GM21423 (cell line): ENCODE results near the gene CMIP.

Experiments
- ATAC-seq: cut with Tn5 transposase; IDR thresholded peaks from one replicate; pipeline ENCODE4 v1.9.1; 2021; ENCODE audit warnings: mild to moderate bottlenecking, moderate library complexity; ENCODE audit not compliant: unreplicated experiment

Gene CMIP

DNA sequence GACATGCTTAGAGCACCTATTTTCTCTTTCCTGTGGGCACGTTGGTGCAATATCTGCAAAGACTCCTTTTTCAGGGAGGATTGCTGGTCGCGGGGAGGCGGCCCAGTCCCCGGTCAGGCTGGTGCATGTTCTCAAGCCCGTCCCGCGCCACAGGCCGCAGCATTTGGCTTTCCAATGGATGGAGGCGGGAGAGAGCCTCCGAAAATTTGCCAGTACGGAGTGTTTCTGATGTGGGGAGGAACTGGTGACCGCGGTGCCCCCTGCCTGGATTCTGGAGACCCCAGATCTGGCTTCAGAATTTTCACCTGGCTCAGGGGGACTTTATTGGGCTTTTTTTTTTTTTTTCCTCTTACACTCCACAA, 2.3 kb downstream of the CMIP start:
- ATAC-seq: no peak

DNA sequence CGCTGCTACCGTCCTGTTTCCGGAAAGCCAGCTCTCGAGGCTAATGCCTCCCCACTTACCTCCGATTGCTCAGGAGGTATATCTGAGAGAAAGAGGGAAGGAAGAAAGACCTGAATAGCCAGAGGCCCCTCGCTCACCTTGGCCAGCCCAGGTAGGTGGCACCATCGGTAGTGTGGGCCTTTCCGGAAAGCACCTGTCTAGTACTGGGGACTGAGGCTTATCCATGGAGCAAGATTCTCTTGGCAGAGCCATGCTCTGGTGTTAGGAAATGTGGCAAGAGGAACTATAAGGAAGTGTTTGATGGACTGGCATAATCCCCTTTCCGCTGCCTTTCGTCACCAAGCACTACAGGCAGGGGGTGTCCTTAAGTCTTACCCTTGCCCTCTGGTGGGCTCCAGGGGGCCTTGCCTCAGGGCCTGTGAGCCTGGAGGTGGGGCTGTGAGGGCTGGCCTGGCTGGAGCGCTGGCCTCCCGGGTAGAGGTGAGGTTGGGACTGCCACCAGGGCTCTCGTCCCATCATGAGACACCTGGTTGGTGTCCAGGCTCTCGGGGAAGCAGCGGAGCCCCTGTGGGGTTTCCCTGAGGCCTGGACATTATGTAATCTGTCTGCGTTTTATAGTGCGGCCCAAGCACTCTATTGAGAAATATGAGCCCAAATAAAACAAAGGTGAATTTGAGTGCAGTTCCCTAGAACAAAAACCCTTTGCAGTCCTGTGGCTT, 2.9 kb downstream of the CMIP start:
- no peak for ATAC-seq

DNA sequence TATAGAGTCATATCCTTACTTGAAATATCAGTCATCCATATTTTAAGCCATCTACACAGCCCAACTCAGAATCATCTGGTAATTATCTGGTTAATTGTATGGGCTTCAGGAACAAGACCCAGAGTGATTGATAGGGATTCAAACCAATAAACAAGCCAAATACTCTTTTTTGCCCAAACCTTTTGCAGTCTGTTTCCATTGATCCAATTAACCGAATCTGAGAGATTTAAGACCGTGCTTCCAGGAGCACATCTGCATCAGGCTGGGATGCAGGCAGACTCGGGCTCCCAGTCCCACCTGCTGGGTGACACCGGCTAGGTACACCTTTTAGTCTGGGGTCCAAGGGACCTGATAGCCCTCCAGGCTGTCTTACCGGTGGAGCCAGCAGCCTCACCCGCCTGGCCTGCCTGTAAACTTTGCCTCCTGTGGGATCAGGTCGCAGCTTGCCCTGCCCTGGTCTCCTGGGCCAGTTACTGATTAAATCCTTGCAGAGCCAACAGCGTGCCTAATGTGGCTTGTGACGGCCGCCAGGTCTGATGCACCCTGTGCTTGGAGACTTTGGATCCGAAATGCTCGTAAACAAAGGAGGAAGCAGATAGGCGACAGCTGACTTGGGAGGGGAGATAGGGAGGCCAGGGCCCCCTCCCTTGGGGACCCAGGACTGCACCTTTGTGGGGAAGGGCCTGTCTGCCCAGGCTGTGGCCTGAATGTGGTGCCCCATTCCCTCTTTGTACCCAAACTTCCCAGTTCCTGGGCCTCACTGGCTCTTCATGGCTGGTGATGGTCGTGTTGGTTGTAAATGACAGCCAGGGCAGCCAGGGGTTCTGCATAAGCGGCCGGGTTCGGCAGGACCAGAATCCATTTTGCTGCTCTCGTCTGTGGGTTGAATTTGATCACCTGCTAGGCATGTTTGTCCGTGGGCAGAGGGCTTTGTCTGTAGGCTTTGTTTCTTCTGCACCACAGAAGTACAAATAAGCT, 3.8 kb downstream of the CMIP start:
- ATAC-seq: no peak

DNA sequence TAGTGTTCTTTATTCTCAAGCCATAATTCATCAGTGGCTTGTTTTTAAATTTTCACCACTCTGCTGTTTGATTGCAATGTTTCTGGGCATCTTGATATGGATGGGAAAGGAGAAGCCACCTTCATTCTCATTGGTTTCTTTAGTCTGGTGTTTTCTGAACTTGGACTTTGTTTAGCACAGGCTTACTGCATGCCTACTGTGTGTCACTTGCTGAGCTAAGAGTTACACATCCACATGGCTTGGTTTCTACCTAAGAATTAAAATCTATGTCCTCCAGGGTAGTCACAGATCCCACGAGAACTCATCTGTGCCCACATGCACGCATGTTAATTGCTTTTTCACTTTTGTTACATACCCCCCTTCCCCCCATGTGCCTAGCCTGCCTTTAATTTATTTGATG, 4.6 kb downstream of the CMIP start:
- no peak for ATAC-seq

DNA sequence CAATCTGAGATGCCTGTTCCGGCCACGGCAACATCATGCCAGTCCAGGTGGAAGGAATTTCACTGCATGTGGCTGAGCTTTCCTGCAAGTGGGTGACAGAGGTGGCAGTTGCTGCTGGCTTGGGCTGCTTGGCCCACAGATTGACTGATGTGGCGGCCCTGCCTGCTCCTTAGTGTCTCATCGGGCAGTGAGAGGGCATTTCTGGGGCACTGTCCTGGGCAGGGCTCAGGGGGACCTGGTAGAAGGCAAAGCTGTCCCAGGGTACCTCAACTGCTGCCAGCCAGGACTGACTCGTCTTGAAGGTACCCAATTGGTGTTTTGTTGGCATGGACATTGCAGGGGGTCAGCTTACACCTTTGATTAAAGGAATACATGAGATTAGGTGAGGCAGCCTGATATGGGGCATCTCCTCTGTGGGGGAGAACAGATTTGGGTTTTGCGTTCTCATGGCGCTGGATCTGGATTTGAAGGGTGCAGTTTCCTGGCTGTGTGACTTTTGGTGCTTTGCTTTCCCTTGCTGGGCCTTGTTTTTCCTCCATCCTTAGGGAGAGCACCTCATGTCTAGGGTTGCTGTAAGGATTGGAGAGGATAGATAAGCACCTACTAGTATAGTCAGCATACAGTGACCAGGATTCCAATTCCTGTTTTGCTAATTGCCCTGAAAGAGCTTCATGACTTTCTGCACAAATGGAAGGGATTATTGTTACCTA, 5.4 kb downstream of the CMIP start:
- no peak for ATAC-seq

DNA sequence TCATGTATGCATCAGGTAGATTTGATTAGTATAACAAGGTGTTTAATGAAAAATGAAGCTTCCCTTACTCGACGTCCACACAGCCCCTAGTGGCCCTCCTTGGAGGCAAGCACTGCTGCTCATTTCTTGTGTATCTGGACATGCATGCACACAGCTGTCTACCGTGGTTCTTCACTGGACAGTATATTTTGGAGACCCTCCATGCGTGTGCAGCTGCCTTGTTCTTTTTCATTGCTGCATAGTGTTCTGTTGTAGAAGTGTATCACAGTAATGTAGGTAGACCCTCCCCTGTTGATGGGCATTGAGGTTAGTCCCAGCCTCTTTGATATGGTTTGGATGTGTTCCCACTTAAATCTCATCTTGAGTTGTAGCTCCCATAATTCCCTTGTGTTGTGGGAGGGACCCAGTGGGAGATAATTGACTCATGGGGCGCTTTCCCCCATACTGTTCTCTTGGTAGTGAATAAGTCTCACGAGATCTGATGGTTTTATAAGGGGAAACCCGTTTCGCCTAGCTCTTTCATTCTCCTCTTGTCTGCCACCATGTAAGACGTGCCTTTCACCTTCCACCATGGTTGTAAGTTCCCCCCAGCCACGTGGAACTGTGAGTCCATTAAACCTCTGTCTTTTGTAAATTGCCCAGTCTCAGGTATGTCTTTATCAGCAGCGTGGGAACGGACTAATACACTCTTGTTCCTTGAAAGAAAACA, 6.3 kb downstream of the CMIP start:
- ATAC-seq: no peak

DNA sequence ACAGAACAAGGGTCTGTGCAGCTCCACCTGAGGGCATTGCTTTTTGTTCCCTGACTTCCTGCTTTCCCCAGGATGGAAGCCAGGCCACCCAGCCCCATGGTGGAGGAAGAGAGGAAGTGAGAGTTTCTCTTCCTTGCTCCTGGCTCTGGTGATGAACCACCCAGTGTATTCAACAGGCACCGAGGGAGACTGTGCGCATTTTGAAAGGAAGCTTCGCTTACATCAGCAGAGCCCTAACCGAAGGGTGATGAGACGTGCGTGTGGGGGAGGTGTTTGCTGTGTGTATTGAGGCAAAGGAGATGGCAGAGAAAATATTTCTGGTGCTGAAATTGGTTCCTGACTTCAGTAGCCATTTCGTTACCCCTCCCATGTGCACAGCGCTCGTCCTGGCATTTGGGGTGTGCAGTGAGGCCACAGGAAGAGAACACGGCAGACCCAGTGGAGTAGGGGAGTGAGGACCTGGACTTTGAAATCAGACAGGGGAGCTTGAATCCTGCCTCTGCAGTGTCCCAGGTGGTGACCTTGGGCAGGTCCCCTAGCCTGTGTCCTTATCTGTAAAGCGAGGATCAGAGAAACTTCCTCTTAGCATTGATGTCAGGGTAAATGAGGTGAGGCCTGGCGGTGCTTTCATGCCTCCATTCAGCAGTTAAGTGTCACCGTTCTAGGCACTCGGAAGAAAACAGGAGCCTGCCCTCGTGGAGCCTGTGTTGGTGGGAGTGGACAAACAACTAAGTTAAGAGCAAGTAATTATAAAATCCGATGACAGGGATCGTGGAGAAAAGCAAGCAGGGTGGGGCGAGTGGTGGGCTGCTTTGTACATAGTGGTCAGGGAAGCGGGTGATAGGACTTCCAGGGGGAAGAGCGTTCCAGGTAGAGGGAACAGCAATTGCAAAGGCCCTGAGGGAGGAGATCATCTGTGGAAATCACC, 7.4 kb downstream of the CMIP start:
- no peak for ATAC-seq

DNA sequence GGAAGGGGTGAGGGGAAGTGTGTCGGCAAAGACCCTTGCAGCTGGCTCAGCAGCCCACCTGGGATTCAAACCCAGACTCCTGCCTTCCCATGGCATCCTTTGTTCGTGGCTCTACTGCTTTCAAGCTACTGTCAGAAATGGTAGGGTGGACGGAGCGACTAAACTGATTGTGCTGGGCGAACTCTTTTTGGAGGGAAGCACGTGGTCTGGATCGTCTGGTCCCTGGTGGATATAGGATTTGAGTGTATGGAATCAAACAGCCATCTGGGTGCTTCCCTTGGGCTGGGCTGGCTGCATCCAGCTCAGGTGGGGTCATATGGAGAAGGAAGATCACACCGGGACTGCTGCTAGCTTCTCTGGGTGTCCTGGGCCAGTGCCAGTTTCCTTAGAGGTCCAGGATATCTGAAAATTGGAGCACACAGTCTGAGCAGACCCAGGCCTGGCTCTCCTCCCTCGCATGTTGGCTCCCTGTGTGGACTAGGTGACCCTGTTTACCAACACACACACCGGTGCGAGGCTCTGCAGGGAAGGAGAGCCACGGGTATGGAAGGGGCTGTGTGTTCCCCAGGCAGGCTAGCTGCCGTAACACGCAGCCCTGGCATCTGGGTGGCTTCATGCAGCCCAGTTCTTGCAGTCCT, 8.6 kb downstream of the CMIP start:
- no peak for ATAC-seq

DNA sequence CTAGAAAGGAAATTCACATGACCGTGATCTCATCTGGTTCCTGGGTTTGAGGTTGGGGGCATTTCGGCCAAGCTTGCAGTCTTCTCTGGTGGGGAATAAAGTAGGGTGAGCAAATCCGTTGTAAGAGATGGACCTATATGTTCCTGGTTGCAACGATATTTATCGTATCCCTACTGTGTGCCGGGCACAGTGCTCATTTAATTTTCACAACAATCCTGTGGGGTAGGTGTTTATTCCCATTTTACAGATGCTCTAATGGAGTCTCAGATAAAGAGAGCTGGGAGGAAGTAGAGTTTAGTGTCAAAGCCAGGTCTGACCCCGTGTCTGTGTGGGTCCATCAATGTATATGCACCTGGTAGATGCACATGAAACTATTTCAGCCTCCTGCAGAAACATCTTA, 9.4 kb downstream of the CMIP start:
- no peak for ATAC-seq

DNA sequence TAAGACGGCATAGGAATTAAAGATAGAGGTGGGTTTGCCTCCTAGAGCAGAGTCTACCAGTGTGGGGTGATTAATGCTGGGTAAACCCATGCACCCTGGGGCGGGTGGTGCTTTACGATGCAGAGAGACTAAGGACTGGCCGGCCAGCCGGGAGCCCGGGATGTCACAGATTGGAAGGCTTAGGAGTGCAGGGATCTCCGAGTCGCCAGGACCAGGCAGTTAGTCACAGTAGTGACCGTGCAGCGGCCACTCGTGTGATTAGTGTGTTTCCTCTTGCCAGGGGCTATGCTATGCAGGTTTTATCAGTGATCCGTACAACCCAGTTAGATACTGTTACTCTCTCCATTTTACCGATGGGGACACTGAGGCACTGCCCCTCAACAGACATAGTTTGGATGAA, 10.4 kb downstream of the CMIP start:
- ATAC-seq: no peak

DNA sequence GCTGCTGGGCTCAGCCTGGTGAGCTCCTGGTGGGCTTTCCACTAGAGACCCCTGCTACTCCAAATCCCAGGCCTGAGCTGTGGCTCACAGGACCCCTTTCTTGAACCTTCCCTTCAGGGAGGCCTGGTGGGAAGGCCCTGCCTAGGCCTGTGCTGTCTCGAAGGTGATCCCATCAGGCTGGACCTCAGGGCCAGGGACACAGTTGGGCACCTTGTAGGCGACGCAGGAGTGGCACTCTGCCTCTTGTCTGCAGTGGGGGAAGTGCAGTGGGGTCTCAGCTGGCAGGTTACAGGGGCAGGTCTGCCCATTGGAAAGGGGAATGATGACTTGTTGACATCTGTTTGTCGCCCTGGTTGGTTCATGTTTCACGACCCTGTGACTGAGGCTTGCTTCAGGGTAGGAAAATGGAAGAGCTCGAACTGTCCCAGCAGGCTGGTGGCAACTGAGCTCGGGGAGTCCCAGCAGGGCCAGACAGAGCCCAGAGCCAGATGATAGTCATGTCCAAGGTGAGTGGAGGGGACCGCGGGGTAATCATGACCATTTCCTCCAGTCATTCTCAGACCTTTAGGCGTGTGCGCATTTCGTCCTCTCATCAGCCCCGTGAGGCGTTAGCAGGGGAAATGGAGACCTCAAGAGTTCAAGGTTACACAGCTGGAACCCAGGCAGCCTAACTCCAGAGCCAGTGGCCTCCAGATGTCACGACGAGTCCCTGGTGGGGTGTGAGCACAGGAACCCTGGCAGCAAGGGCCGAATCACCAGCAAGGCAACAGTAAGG, 11.3 kb downstream of the CMIP start:
- no peak for ATAC-seq

DNA sequence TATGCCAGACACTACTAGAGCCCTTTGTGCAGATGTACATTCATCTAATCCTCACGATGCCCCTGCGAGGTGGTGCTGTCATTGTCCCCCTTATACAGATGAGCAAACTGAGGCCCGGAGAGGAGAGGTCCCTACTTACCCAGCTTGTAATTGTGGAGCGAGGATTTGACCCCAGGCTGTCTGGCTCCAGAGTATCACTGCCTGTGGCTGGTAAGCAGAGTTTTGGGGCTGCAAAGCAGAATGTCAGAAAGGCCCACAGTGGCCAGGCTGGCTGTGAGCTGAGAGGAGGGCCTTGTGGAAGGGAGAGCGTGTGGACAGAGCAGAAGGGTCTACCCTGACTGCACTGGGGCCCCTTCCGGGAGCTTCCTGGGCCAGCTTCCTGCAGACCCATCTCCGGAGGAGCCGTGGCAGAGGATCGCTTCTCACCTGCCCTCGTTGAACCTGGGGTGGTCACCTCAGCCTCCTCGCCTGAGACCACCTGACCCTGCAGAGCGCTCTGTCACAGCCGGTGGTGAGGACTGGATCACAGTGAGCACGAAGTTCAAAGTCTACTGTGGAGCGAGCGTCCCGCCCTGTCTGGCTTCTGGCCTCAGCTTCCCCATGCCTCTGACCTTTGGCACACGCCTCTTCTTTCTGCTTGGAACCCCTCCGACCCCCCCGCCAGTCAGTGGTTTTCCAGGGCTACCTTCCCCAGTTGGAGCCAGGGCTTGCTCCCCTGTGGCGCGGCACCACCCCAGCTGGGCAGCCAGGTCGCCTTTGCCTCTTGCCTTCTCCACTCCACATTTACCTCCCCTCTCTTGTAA, 12.1 kb downstream of the CMIP start:
- ATAC-seq: no peak

DNA sequence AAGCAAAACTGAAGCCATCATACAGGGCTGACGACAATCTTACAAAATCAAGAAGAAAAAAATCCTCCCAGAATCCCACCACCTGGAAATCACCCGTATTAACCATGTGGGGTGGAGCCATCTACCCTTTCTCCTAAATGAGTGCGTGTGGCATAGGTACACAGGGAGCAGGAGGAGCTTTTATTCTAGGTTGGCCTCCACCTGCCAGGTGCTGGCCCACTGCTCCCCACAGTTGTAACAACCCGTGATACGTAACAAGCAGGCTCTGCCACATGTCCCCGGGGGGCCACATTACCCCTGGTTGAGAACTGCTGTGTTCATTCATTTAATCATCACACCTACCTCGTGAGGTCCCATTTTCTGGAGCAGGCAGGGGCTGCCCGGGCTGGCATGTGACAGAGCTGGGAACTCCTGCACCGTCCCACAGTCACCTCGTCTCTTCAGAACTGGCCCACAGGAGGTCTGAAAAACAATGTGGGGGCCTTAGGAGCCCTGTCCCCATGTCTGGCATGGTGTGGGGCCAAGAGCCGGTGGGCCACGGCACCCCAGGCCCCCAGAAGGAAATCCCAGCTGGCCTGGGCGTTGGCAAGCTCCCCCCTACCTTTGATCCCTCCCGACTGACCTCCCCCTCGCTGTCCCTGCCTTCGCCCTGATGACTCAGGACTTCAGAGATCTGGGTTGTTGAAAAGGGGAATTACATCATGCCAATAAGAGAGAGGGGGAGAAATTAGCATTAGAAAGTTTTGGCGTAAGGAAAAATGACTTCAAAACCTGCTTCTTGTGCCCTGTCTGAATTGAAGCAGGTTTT, 12.9 kb downstream of the CMIP start:
- ATAC-seq: no peak

DNA sequence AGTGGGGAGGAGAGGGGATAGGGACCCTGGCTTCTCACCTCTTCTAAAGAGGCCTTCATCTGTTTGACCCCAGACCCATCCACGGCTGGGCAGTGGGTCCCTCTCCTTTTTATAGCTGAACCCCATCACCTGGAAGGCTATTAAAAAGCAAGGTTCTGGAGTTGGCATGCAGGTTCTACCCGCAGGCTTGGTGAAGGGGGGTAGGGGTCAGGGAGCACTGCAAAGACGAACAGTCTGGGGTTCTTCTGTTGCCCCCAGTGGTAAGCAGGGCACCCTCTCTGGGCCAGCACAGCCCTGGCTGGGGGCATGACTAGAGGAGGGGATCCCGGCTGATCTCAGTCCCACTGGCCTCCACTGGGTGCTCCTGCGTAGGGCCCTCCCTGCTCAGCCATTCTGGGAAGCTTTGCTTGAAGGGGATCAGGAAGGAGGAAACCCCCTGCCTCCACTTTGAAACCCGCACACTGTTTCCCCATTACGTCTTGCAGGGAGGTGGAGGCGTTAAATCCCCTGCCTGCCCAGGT, 13.6 kb downstream of the CMIP start:
- no peak for ATAC-seq

DNA sequence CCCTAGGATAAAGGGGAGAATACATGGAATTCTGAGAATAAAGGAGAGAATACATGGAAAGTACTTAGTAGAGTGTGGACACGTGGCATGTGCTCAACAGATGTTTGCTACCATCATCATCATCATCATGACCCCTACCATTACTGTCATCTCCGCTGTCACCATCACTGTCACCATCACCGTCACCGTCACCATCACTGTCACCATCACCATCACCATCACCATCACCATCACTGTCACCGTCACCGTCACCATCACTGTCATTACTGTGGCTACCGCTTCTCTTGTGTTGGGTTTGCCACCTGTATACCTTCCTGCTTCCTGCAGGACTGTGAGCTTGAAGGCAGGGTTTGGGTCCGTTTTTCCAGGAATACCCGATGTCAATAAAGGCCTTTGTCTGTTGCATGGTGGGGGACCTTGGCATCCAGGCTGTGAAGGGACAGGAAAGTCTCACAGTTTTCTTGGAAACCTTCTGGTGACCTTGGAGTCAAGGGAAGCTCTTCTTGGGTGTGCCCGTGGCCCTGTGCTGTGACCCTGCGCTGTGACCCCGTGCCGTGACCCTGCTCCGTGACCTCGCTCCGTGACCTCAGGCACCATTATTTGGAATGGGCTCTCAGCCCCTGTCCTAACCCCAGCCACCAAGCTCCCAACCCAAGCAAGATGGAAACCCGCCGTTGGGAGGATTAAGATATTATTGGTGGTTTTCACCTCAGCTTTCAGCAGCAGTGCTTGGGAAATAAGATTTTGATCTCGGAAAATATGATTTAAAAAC, 14.4 kb downstream of the CMIP start:
- no peak for ATAC-seq

DNA sequence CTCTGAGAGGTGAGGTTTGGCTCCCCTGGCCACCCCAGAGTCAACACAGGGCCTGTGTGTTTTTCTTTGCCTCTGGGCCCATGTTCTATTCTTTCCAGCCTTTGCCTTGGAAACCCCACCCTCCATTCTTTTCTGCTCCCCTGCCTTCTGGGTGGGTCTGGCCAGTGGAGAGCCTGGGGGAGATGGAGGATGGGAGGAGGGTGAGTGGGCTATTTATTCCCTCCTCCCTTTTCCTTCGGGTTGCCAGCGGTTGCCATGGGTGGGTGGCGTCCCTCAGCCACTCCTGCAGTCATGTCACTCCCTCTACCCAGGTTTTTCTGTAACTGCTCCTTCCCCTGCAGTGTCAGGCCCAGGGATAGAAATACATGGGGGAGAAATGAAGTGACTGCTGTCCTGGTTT, 15.5 kb downstream of the CMIP start:
- no peak for ATAC-seq
